Suprapubic skin (tissue), 4 donors: ENCODE measurements around the gene VWDE.

Experiments used
- CTCF ChIP-seq, 2 donors: fragments of 200-600 bp in 1 of 2; fragments of 450-650 bp in 1 of 2; sonication (generic) in 1 of 2; IDR thresholded peaks; one replicate each; pipeline ENCODE4 v1.5.1; 2016 to 2019; ENCODE audit warnings: antibody characterized with exemption in 2 of 2, mild to moderate bottlenecking in 1 of 2, moderate library complexity in 1 of 2
- POLR2A ChIP-seq, 2 donors: fragments of 450-650 bp; IDR thresholded peaks; one replicate each; pipeline ENCODE4 v1.6.1; 2017; ENCODE audit warnings: antibody characterized with exemption in 2 of 2, mild to moderate bottlenecking in 2 of 2, moderate library complexity in 2 of 2
- POLR2AphosphoS5 ChIP-seq, 3 donors: sonication (generic); formaldehyde crosslinking; IDR thresholded peaks; one replicate each; pipeline ENCODE4 v1.6.1; 2017; ENCODE audit warnings: antibody characterized with exemption in 3 of 3

- TF ChIP-seq CTCF (IDR thresholded peaks at IDR 0.05) (no peak), POLR2A (IDR thresholded peaks at IDR 0.05) (no peak), POLR2AphosphoS5 (IDR thresholded peaks at IDR 0.05) (no peak)
Observed at GRCh38 chr7:12322903-12323300, 80.8 kb downstream of the VWDE start.
